GM12878 (cell line): ENCODE measurements around the gene TCP11. TPM values are rescaled to one million over a fixed set of nuclear protein-coding genes. Genes with fewer than 3 reads are reported as not detected.

Experiments
- ATAC-seq: fragments of 200-7000 bp; cut with Tn5 transposase; 3 replicates; pipeline ENCODE4 v1.9.1; 2020; ENCODE audit warnings: mild to moderate bottlenecking, moderate library complexity
- BruUV-seq: library from RNA; stranded (reverse); fragments of 400-500 nt; replicated peaks from 2 replicates; lab custom pipeline; 2021; lab: Mats Ljungman, UMichigan
- CTCF ChIA-PET: fragments of 300-600 bp; sonication (Branson Sonifier 250); formaldehyde crosslinking; extraction: SDS; loops from one replicate; lab custom pipeline; 2021; ENCODE audit warnings: inconsistent platforms; lab: Yijun Ruan, JAX
- POLR2A ChIA-PET: fragments of 350-600 bp; formaldehyde crosslinking; extraction: SDS; loops from one replicate; lab custom pipeline; 2021; ENCODE audit warnings: inconsistent platforms; lab: Charles Lee
- RAD21 ChIA-PET: fragments of 300-600 bp; sonication (Branson Sonifier 250); formaldehyde crosslinking; loops from one replicate; lab custom pipeline; 2023; ENCODE audit warnings: antibody characterized with exemption; ENCODE audit not compliant: unreplicated experiment; lab: Charles Lee
- SMC1A ChIA-PET: fragments of 300-600 bp; sonication (Branson Sonifier 250); formaldehyde crosslinking; loops from one replicate; lab custom pipeline; 2023; ENCODE audit not compliant: unreplicated experiment, uncharacterized antibody; lab: Charles Lee
- DNase-seq: peaks from one replicate; pipeline ENCODE4 v3.0.0-alpha.2; 2011; ENCODE audit warnings: low read depth, low spot score
- FAIRE-seq: peaks from 3 replicates; lab custom pipeline; 2011; peaks lifted over from hg19 to GRCh38; lab: Jason Lieb, UNC
- H2AFZ ChIP-seq: 2 replicates; pipeline ENCODE4 v1.6.0; 2011; ENCODE audit warnings: low read depth, low read length, control low read depth; ENCODE audit not compliant: control insufficient read depth
- H3K27ac ChIP-seq: 2 replicates; pipeline ENCODE4 v1.5.1; 2011; ENCODE audit warnings: control low read depth; ENCODE audit not compliant: control insufficient read depth, insufficient read depth
- H3K27me3 ChIP-seq, 2 experiments: replicated peaks in 1 of 2; 2 replicates each; pipeline versions ENCODE4 v1.6.0 to v1.6.1; 2011; ENCODE audit warnings: low read length in 1 of 2; ENCODE audit not compliant: control insufficient read depth in 2 of 2, insufficient read depth in 2 of 2
- H3K36me3 ChIP-seq, 2 experiments: 2 replicates each; pipeline ENCODE4 v1.5.1; 2011; ENCODE audit warnings: low read length in 1 of 2; ENCODE audit not compliant: control insufficient read depth in 2 of 2, insufficient read depth in 2 of 2
- H3K4me1 ChIP-seq: 2 replicates; pipeline ENCODE4 v1.6.1; 2011; ENCODE audit warnings: mild to moderate bottlenecking, low read length, moderate library complexity, mixed read lengths; ENCODE audit not compliant: control insufficient read depth, insufficient read depth
- H3K4me2 ChIP-seq: 2 replicates; pipeline ENCODE4 v1.6.0; 2011; ENCODE audit warnings: control low read depth; ENCODE audit not compliant: control insufficient read depth, insufficient read depth
- H3K4me3 ChIP-seq: fragments of 200-600 bp; sonication (generic); 2 replicates; pipeline ENCODE4 v1.5.1; 2016
- H3K79me2 ChIP-seq: 2 replicates; pipeline ENCODE4 v1.6.0; 2011; ENCODE audit warnings: low read length; ENCODE audit not compliant: control insufficient read depth, insufficient read depth
- H3K9ac ChIP-seq: 2 replicates; pipeline ENCODE4 v1.8.0; 2011; ENCODE audit warnings: low read length, control low read depth, mixed read lengths; ENCODE audit not compliant: control insufficient read depth, insufficient read depth
- H3K9me3 ChIP-seq: replicated peaks from 3 replicates; pipeline ENCODE4 v1.5.1; 2011; ENCODE audit warnings: mild to moderate bottlenecking, low read length; ENCODE audit not compliant: control insufficient read depth, insufficient read depth
- H4K20me1 ChIP-seq: 2 replicates; pipeline ENCODE4 v1.6.0; 2011; ENCODE audit not compliant: control insufficient read depth, insufficient read depth
- ATF7 ChIP-seq: fragments of 450-650 bp; IDR thresholded peaks from 2 replicates; pipeline ENCODE4 v1.6.1; 2016; ENCODE audit warnings: low read depth, mild to moderate bottlenecking
- BACH1 ChIP-seq: fragments of 450-650 bp; IDR thresholded peaks from 2 replicates; pipeline ENCODE4 v1.6.1; 2017; ENCODE audit warnings: mild to moderate bottlenecking, borderline replicate concordance
- DPF2 ChIP-seq: fragments of 450-650 bp; IDR thresholded peaks from 2 replicates; pipeline ENCODE4 v1.6.1; 2017; ENCODE audit warnings: mild to moderate bottlenecking
- GATAD2B ChIP-seq: fragments of 450-650 bp; conservative IDR thresholded peaks from 2 replicates; pipeline ENCODE4 v1.6.1; 2017; ENCODE audit warnings: low read depth, mild to moderate bottlenecking, moderate library complexity
- IKZF1 ChIP-seq: fragments of 450-650 bp; conservative IDR thresholded peaks from 2 replicates; pipeline ENCODE4 v1.6.1; 2017; ENCODE audit warnings: antibody characterized with exemption, mild to moderate bottlenecking
- KDM1A ChIP-seq: fragments of 200-600 bp; sonication (generic); IDR thresholded peaks from 2 replicates; pipeline ENCODE4 v1.6.1; 2016; ENCODE audit warnings: borderline replicate concordance
- MEF2B ChIP-seq: fragments of 450-650 bp; IDR thresholded peaks from 2 replicates; pipeline ENCODE4 v1.6.1; 2018; ENCODE audit warnings: mild to moderate bottlenecking, moderate library complexity; ENCODE audit not compliant: partially characterized antibody, poor library complexity, severe bottlenecking
- STAT3 ChIP-seq: IDR thresholded peaks from 2 replicates; pipeline ENCODE4 v1.6.1; 2011; ENCODE audit warnings: low read depth, low read length, improper control_type of control experiment
- ZNF384 ChIP-seq: IDR thresholded peaks from 2 replicates; pipeline ENCODE4 v1.6.1; 2012; ENCODE audit warnings: low read depth, mild to moderate bottlenecking, low read length, improper control_type of control experiment, borderline replicate concordance
- WGBS: methylation state at CpG from one replicate; pipeline ENCODE4 v1.1.6; 2016; ENCODE audit warnings: low lambda C conversion rate; ENCODE audit not compliant: insufficient replicate concordance, insufficient coverage; ENCODE audit errors: missing lambda C conversion rate; 5-methylcytosine and 5-hydroxymethylcytosine counted together
- in situ Hi-C: fragments of 300-500 bp; cut with MboI; formaldehyde crosslinking; loops from 9 replicates; pipeline ENCODE4 v1.14.3; 2018; ENCODE audit warnings: mixed read lengths
- intact Hi-C: fragments of 100-400 bp; cut with micrococcal nuclease; formaldehyde crosslinking; loops from one replicate; pipeline ENCODE4 v1.14.2; 2022; ENCODE audit not compliant: unreplicated experiment
- polyA plus RNA-seq, 11 experiments: library from polyadenylated mRNA; depleted of rRNA in 4 of 11; unstranded in 6 of 11; stranded (reverse) in 5 of 11; fragments of >200 nt; fragmentation: Nextera tagmentation in 4 of 11; fragmentation: Illumina TruSeq in 1 of 11; extraction: Ambion mirVana in 4 of 11; extraction: Trizol in 1 of 11; gene quantifications; 1 replicate in 1 of 11; 2 replicates in 10 of 11; pipeline versions ENCODE4 v1.2.1 to v1.2.3, GENCODE V29; 2011 to 2016; ENCODE audit warnings: inconsistent platforms in 2 of 11, missing spikeins in 2 of 11, low read depth in 1 of 11
- total RNA-seq, 4 experiments: library from RNA; depleted of rRNA in 3 of 4; stranded (reverse); fragments of >200 nt in 3 of 4; fragmentation: Illumina TruSeq in 1 of 4; extraction: Trizol in 1 of 4; gene quantifications; 2 replicates each; pipeline versions ENCODE4 v1.2.1 to v1.2.3, GENCODE V29; 2013 to 2021
- TF ChIP-seq, protein P1 (sequence below): fragments of 450-650 bp; IDR thresholded peaks from 2 replicates; pipeline ENCODE4 v1.6.1; 2016; ENCODE audit warnings: mild to moderate bottlenecking

Gene TCP11
- total and polyA plus RNA-seq, 10 of the 15 experiments (the other 5 are each of a cell fraction or from before 2014, with no cell fraction given), result not detected

GRCh38 chr6:35069262-35069661 lies 71.9 kb downstream of the TCP11 start (continued):
- TF ChIP-seq GATAD2B (no peak), IKZF1 (no peak), ATF7 (no peak), BACH1 (no peak), STAT3 (no peak), KDM1A (no peak), ZNF384 (no peak), MEF2B (no peak)
- TF ChIP-seq, protein P1, sequence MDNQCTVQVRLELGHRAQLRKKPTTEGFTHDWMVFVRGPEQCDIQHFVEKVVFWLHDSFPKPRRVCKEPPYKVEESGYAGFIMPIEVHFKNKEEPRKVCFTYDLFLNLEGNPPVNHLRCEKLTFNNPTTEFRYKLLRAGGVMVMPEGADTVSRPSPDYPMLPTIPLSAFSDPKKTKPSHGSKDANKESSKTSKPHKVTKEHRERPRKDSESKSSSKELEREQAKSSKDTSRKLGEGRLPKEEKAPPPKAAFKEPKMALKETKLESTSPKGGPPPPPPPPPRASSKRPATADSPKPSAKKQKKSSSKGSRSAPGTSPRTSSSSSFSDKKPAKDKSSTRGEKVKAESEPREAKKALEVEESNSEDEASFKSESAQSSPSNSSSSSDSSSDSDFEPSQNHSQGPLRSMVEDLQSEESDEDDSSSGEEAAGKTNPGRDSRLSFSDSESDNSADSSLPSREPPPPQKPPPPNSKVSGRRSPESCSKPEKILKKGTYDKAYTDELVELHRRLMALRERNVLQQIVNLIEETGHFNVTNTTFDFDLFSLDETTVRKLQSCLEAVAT, result no peak

DNA sequence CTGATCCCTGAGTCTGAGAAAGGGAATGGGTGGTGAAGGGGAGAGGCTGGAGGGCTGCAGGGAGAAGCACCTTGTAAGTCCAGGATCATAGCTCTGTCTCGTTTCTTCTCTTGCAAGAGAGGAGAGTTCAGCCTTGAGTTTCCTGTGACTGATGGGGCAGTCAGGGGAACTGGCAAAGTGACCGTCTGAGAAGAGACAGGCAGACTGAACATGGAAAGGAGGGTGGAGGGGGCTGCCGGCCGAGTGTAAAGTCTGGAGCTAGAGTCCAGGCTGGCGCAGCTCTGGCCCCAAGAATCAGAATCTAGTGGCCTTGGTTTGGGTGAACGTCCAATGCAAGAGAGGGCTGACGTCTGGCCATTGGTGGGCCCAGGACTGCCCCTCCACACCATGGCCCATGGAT lies 72.5 kb downstream of the TCP11 start:
- CTCF ChIA-PET, result no interaction called here
- Histone ChIP-seq H3K9ac (no peak overlapping the region), H2AFZ (no peak overlapping the region), H3K27ac (no peak overlapping the region), H3K9me3 (no peaks in the 10 kb centered on the region), H3K4me2 (no peak overlapping the region), H3K4me1 (no peaks in the 10 kb centered on the region), H3K79me2 (no peaks in the 10 kb centered on the region), H3K27me3 (no peaks in the 10 kb centered on the region), H3K4me3 (no peak overlapping the region), H3K36me3 (no peaks in the 10 kb centered on the region), H4K20me1 (no peaks in the 10 kb centered on the region)
- RAD21 ChIA-PET, result no interaction called here
- DNase-seq (no peak), ATAC-seq (no peak), FAIRE-seq (no peak)
- POLR2A ChIA-PET, result no interaction called here
- intact Hi-C loops, result no loop called here
- in situ Hi-C loops, result no loop called here
- SMC1A ChIA-PET, result no interaction called here
- TF ChIP-seq DPF2, result no peak
- WGBS, result 66% methylated on average over 7 of the region's 7 CpGs
- BruUV-seq, result no TSS peak
